Neural cell (in vitro differentiated cells): ENCODE results near the gene PRUNE2. TPM values are rescaled to one million over a fixed set of nuclear protein-coding genes. Genes with fewer than 3 reads are reported as not detected.

ENCODE experiments used
- H2AFZ ChIP-seq: fragments of 200-600, 300-800 bp; sonication (generic), shearing (Covaris generic); 2 replicates; pipeline ENCODE4 v1.6.0; 2014; ENCODE audit warnings: low read depth, mild to moderate bottlenecking, antibody characterized with exemption, low read length, moderate library complexity
- H3F3A ChIP-seq: fragments of 200-600 bp; shearing (Covaris generic); 2 replicates; pipeline ENCODE4 v1.6.1; 2016; ENCODE audit warnings: mild to moderate bottlenecking, moderate library complexity, mixed read lengths, antibody characterized with exemption, low read length; ENCODE audit not compliant: insufficient read depth, poor library complexity, severe bottlenecking
- H3K27ac ChIP-seq: fragments of 200-600, 300-800 bp; sonication (generic), shearing (Covaris generic); 2 replicates; pipeline ENCODE4 v1.5.1; 2014; ENCODE audit warnings: mild to moderate bottlenecking, low read length, moderate library complexity
- H3K27me3 ChIP-seq: fragments of 300-800, 200-600 bp; sonication (generic), shearing (Covaris generic); 2 replicates; pipeline ENCODE4 v1.6.0; 2014; ENCODE audit warnings: mild to moderate bottlenecking, low read depth, low read length, moderate library complexity; ENCODE audit not compliant: insufficient read depth
- H3K36me3 ChIP-seq: fragments of 300-800, 200-600 bp; sonication (generic), shearing (Covaris generic); 2 replicates; pipeline ENCODE4 v1.5.1; 2014; ENCODE audit warnings: mild to moderate bottlenecking, antibody characterized with exemption, low read length, moderate library complexity; ENCODE audit not compliant: insufficient read depth
- H3K4me2 ChIP-seq: fragments of 300-800, 200-600 bp; sonication (generic), shearing (Covaris generic); 2 replicates; pipeline ENCODE4 v1.6.0; 2014; ENCODE audit warnings: mild to moderate bottlenecking, low read length
- H3K4me3 ChIP-seq: fragments of 300-800, 200-600 bp; sonication (generic), shearing (Covaris generic); 2 replicates; pipeline ENCODE4 v1.5.1; 2014; ENCODE audit warnings: mild to moderate bottlenecking, low read length, moderate library complexity
- H3K79me2 ChIP-seq: fragments of 200-600 bp; shearing (Covaris generic); replicated peaks from 2 replicates; pipeline ENCODE4 v1.6.0; 2014; ENCODE audit warnings: mild to moderate bottlenecking, low read length, moderate library complexity; ENCODE audit not compliant: insufficient read depth
- H3K9ac ChIP-seq: fragments of 300-800, 200-600 bp; sonication (generic), shearing (Covaris generic); 2 replicates; pipeline ENCODE4 v1.6.1; 2016; ENCODE audit warnings: mild to moderate bottlenecking, low read length, mixed read lengths
- H3K9me2 ChIP-seq: fragments of 200-600 bp; shearing (Covaris generic); 2 replicates; pipeline ENCODE4 v1.6.1; 2016; ENCODE audit warnings: mild to moderate bottlenecking, low read length, mixed read lengths; ENCODE audit not compliant: insufficient read depth
- H3K9me3 ChIP-seq: fragments of 200-600, 300-800 bp; sonication (generic), shearing (Covaris generic); 2 replicates; pipeline ENCODE4 v1.6.1; 2016; ENCODE audit warnings: mild to moderate bottlenecking, mixed run types, low read length, moderate library complexity, mixed read lengths
- H4K20me1 ChIP-seq: fragments of 200-600 bp; shearing (Covaris generic); 2 replicates; pipeline ENCODE4 v1.6.1; 2016; ENCODE audit warnings: mild to moderate bottlenecking, mixed run types; ENCODE audit not compliant: insufficient read depth
- EP300 ChIP-seq: fragments of 450-650 bp; conservative IDR thresholded peaks from 2 replicates; pipeline ENCODE4 v1.6.1; 2014; ENCODE audit warnings: antibody characterized with exemption, mild to moderate bottlenecking, moderate library complexity; ENCODE audit not compliant: poor library complexity, severe bottlenecking
- EZH2 ChIP-seq: fragments of 200-600, 300-800 bp; shearing (Covaris generic), sonication (generic); IDR thresholded peaks from 2 replicates; pipeline ENCODE4 v1.6.1; 2014; ENCODE audit warnings: antibody characterized with exemption, low read length, borderline replicate concordance, mild to moderate bottlenecking; ENCODE audit not compliant: insufficient read depth, poor library complexity, severe bottlenecking
- MXI1 ChIP-seq: fragments of 450-650 bp; conservative IDR thresholded peaks from 2 replicates; pipeline ENCODE4 v1.6.1; 2014; ENCODE audit warnings: antibody characterized with exemption, mild to moderate bottlenecking; ENCODE audit not compliant: poor library complexity, severe bottlenecking
- POLR2AphosphoS5 ChIP-seq: IDR thresholded peaks from 2 replicates; pipeline ENCODE4 v1.6.1; 2012
- RAD21 ChIP-seq: fragments of 450-650 bp; conservative IDR thresholded peaks from 2 replicates; pipeline ENCODE4 v1.6.1; 2014; ENCODE audit warnings: antibody characterized with exemption, mild to moderate bottlenecking, moderate library complexity
- SMC3 ChIP-seq: fragments of 450-650 bp; conservative IDR thresholded peaks from 2 replicates; pipeline ENCODE4 v1.6.1; 2014; ENCODE audit warnings: antibody characterized with exemption, mild to moderate bottlenecking, moderate library complexity; ENCODE audit not compliant: poor library complexity
- TAF1 ChIP-seq: IDR thresholded peaks from 2 replicates; pipeline ENCODE4 v1.6.1; 2012; ENCODE audit warnings: low read depth
- polyA plus RNA-seq: library from polyadenylated mRNA; depleted of rRNA; stranded (reverse); fragments of >200 nt; gene quantifications from 2 replicates; pipeline ENCODE4 v1.2.3, GENCODE V29; 2014
- TF ChIP-seq, protein P1 (sequence below): fragments of 450-650 bp; IDR thresholded peaks from 2 replicates; pipeline ENCODE4 v1.5.1; 2014; ENCODE audit warnings: antibody characterized with exemption, mild to moderate bottlenecking, moderate library complexity; ENCODE audit not compliant: poor library complexity, severe bottlenecking
- TF ChIP-seq, protein P2 (sequence below): IDR thresholded peaks from 2 replicates; pipeline ENCODE4 v1.6.1; 2012; ENCODE audit warnings: borderline replicate concordance

Gene PRUNE2
- polyA plus RNA-seq, 1 donor from 2014 or later, result 9.7 TPM

DNA sequence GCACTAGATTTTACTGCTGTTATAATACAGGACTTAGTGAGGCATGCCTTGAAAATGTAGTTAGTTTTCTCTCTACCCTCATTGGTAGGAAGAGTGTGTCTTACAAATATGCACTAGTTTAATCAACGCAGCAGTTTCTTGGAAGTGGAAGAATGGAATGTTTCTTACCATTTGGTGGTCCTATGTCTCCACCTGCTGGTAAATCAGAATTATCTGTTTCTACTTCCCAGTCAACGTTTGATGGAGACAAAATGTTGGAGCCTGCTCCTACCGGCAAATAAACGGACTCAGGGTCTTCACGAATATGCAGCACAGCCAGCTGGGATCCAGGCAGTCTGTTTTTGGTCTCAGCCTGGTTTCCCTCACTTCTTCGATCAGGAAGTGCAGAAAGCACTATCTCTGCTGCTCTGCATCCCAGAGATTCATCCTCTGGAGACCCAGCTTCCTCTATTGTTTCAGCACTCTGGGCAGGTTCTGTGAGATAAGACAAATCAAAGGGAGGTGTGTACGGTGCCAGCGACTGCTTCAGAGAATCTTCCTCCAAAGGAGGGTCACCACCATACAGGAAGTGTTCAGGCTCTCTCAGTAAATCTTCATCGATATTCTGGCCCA lies 201.2 kb downstream of the PRUNE2 start:
- TF ChIP-seq POLR2AphosphoS5 (no peak), TAF1 (no peak), EZH2 (no peak), EP300 (no peak), SMC3 (peak; percentile 94), RAD21 (peak; percentile 97), MXI1 (no peak)
- TF ChIP-seq, protein P1, sequence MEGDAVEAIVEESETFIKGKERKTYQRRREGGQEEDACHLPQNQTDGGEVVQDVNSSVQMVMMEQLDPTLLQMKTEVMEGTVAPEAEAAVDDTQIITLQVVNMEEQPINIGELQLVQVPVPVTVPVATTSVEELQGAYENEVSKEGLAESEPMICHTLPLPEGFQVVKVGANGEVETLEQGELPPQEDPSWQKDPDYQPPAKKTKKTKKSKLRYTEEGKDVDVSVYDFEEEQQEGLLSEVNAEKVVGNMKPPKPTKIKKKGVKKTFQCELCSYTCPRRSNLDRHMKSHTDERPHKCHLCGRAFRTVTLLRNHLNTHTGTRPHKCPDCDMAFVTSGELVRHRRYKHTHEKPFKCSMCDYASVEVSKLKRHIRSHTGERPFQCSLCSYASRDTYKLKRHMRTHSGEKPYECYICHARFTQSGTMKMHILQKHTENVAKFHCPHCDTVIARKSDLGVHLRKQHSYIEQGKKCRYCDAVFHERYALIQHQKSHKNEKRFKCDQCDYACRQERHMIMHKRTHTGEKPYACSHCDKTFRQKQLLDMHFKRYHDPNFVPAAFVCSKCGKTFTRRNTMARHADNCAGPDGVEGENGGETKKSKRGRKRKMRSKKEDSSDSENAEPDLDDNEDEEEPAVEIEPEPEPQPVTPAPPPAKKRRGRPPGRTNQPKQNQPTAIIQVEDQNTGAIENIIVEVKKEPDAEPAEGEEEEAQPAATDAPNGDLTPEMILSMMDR, result peak; percentile 94
- TF ChIP-seq, protein P2, sequence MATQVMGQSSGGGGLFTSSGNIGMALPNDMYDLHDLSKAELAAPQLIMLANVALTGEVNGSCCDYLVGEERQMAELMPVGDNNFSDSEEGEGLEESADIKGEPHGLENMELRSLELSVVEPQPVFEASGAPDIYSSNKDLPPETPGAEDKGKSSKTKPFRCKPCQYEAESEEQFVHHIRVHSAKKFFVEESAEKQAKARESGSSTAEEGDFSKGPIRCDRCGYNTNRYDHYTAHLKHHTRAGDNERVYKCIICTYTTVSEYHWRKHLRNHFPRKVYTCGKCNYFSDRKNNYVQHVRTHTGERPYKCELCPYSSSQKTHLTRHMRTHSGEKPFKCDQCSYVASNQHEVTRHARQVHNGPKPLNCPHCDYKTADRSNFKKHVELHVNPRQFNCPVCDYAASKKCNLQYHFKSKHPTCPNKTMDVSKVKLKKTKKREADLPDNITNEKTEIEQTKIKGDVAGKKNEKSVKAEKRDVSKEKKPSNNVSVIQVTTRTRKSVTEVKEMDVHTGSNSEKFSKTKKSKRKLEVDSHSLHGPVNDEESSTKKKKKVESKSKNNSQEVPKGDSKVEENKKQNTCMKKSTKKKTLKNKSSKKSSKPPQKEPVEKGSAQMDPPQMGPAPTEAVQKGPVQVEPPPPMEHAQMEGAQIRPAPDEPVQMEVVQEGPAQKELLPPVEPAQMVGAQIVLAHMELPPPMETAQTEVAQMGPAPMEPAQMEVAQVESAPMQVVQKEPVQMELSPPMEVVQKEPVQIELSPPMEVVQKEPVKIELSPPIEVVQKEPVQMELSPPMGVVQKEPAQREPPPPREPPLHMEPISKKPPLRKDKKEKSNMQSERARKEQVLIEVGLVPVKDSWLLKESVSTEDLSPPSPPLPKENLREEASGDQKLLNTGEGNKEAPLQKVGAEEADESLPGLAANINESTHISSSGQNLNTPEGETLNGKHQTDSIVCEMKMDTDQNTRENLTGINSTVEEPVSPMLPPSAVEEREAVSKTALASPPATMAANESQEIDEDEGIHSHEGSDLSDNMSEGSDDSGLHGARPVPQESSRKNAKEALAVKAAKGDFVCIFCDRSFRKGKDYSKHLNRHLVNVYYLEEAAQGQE, result no peak
- H3K36me3 ChIP-seq, result no peaks in the 10 kb centered on the region
- no peaks in the 10 kb centered on the region for H3K79me2 ChIP-seq
- H4K20me1 ChIP-seq, result no peaks in the 10 kb centered on the region
- H3K9me3 ChIP-seq, result no peaks in the 10 kb centered on the region
- no peaks in the 10 kb centered on the region for H3K9me2 ChIP-seq
- no peak overlapping the region for H3K27ac ChIP-seq
- H3K4me3 ChIP-seq, result no peak overlapping the region
- H3K9ac ChIP-seq, result no peak overlapping the region
- no peak overlapping the region for H3K4me2 ChIP-seq
- no peaks in the 10 kb centered on the region for H3K27me3 ChIP-seq
- H3F3A ChIP-seq, result no peaks in the 10 kb centered on the region
- H2AFZ ChIP-seq, result no peak overlapping the region

DNA sequence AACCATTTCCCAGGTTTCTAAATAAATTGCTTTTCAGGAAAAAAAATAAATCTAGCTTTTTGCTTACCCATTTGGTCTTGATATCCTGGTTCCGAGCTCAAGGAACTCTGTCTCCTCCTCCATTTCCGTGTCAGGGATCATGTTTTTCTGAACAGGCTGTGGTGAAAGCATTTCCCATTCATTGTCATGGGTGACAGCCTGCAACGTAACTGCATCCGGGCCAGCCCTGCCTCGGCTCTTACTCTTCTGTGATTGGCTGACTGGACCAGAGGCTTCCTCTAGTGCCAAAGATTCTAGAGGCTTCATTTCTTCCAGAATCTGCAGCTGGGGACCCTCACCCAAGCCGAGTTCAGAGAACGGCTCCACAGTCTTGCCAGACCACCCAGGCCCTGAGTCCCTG lies 202.6 kb downstream of the PRUNE2 start:
- H3F3A ChIP-seq, result no peaks in the 10 kb centered on the region

More for the DNA sequence above, 202.6 kb downstream of the PRUNE2 start:
- no peak overlapping the region for H3K9ac ChIP-seq
- H3K36me3 ChIP-seq, result no peaks in the 10 kb centered on the region
- TF ChIP-seq SMC3 (no peak), RAD21 (no peak)
- no peak overlapping the region for H2AFZ ChIP-seq
- H3K79me2 ChIP-seq, result no peaks in the 10 kb centered on the region
- H3K27ac ChIP-seq, result no peak overlapping the region
- no peaks in the 10 kb centered on the region for H4K20me1 ChIP-seq
- H3K9me3 ChIP-seq, result no peaks in the 10 kb centered on the region
- H3K4me2 ChIP-seq, result no peak overlapping the region
- H3K9me2 ChIP-seq, result no peaks in the 10 kb centered on the region
- no peaks in the 10 kb centered on the region for H3K27me3 ChIP-seq
- H3K4me3 ChIP-seq, result no peak overlapping the region
